Measurements from ENCODE around the gene COL18A1.

GRCh38 chr21:45385549-45386050 lies 19.4 kb upstream of the COL18A1 start:
- TF ChIP-seq CTCF (IDR thresholded peaks at IDR 0.05 in 4 of 5, conservative IDR thresholded peaks at IDR 0.05 in 1 of 5) (no peak), POLR2A (IDR thresholded peaks at IDR 0.05) (no peak)
